Fibroblast of lung (primary cell): ENCODE data around the gene ODAM. TPM values are rescaled to one million over a fixed set of nuclear protein-coding genes. Genes with fewer than 3 reads are reported as not detected.

Experiments used
- DNase-seq, 2 donors: peaks; one replicate each; pipeline versions ENCODE4 v3.0.0 to v3.0.0-alpha.2; 2010; ENCODE audit warnings: low read depth in 2 of 2
- H2AFZ ChIP-seq: 2 replicates; pipeline ENCODE4 v1.5.1; 2012; ENCODE audit warnings: low read length, control low read depth, inconsistent platforms
- H3K27ac ChIP-seq: 2 replicates; pipeline ENCODE4 v1.5.1; 2011; ENCODE audit warnings: low read length, control low read depth; ENCODE audit not compliant: insufficient read depth
- H3K27me3 ChIP-seq: 2 replicates; pipeline ENCODE4 v1.5.1; 2011; ENCODE audit warnings: mild to moderate bottlenecking, low read length; ENCODE audit not compliant: control insufficient read depth, insufficient read depth
- H3K36me3 ChIP-seq: 2 replicates; pipeline ENCODE4 v1.5.1; 2011; ENCODE audit warnings: low read length; ENCODE audit not compliant: control insufficient read depth, insufficient read depth
- H3K4me1 ChIP-seq: 2 replicates; pipeline ENCODE4 v1.5.1; 2011; ENCODE audit warnings: low read length; ENCODE audit not compliant: control insufficient read depth, insufficient read depth; ENCODE audit errors: extremely low read depth
- H3K4me2 ChIP-seq: 2 replicates; pipeline ENCODE4 v1.5.1; 2011; ENCODE audit warnings: low read length, control low read depth; ENCODE audit not compliant: insufficient read depth; ENCODE audit errors: extremely low read depth
- H3K4me3 ChIP-seq, 4 experiments: fragments of 200-600 bp in 1 of 4; sonication (generic) in 1 of 4; replicated peaks in 1 of 4; 2 replicates each; pipeline ENCODE4 v1.5.1; 2011 to 2016; ENCODE audit warnings: low read length in 4 of 4, low read depth in 3 of 4, mild to moderate bottlenecking in 3 of 4, control low read depth in 2 of 4, inconsistent platforms in 1 of 4, mixed read lengths in 1 of 4; ENCODE audit not compliant: insufficient read depth in 1 of 4; ENCODE audit errors: control extremely low read depth in 1 of 4
- H3K79me2 ChIP-seq: 2 replicates; pipeline ENCODE4 v1.5.1; 2012; ENCODE audit warnings: mild to moderate bottlenecking, low read length, inconsistent platforms; ENCODE audit not compliant: control insufficient read depth, insufficient read depth
- H3K9ac ChIP-seq: 2 replicates; pipeline ENCODE4 v1.5.1; 2011; ENCODE audit warnings: mild to moderate bottlenecking, low read length, control low read depth; ENCODE audit not compliant: insufficient read depth
- H3K9me3 ChIP-seq: 2 replicates; pipeline ENCODE4 v1.5.1; 2012; ENCODE audit warnings: low read depth, low read length; ENCODE audit not compliant: control insufficient read depth, insufficient read depth
- H4K20me1 ChIP-seq: 2 replicates; pipeline ENCODE4 v1.5.1; 2011; ENCODE audit warnings: low read length; ENCODE audit not compliant: control insufficient read depth, insufficient read depth; ENCODE audit errors: extremely low read depth
- CTCF ChIP-seq, 2 donors: IDR thresholded peaks in 1 of 2; conservative IDR thresholded peaks in 1 of 2; 1 replicate in 1 of 2; 2 replicates in 1 of 2; pipeline ENCODE4 v1.5.1; 2011 to 2012; ENCODE audit warnings: low read length in 2 of 2, control low read depth in 1 of 2, inconsistent platforms in 1 of 2, low read depth in 1 of 2, mild to moderate bottlenecking in 1 of 2
- EZH2 ChIP-seq: IDR thresholded peaks from 2 replicates; pipeline ENCODE4 v1.5.1; 2012; ENCODE audit warnings: low read length, control low read depth, mild to moderate bottlenecking; ENCODE audit errors: missing control alignments
- polyA plus RNA-seq, 2 donors: library from polyadenylated mRNA; depleted of rRNA in 1 of 2; stranded (reverse) in 1 of 2; unstranded in 1 of 2; fragments of >200 nt; gene quantifications; 2 replicates each; pipeline ENCODE4 v1.2.1, GENCODE V29; 2011 to 2012; ENCODE audit warnings: missing spikeins in 1 of 2
- total RNA-seq: library from RNA; depleted of rRNA; stranded (reverse); fragments of >200 nt; gene quantifications from 2 replicates; pipeline ENCODE4 v1.2.1, GENCODE V29; 2014

Gene ODAM
- total and polyA plus RNA-seq, 2 donors (not counting 1 experiment from before 2014, with no cell fraction given), result not detected

- Histone ChIP-seq H3K4me3 (no peak overlapping the region), H3K36me3 (no peaks in the 10 kb centered on the region), H3K9ac (no peak overlapping the region), H3K4me1 (no peaks in the 10 kb centered on the region), H4K20me1 (no peaks in the 10 kb centered on the region), H3K4me2 (no peak overlapping the region), H3K27ac (no peak overlapping the region), H3K9me3 (no peaks in the 10 kb centered on the region), H2AFZ (no peak overlapping the region), H3K27me3 (no peaks in the 10 kb centered on the region), H3K79me2 (no peaks in the 10 kb centered on the region)
- no peak for DNase-seq
- TF ChIP-seq CTCF (conservative IDR thresholded peaks at IDR 0.05 in 1 of 2, IDR thresholded peaks at IDR 0.05 in 1 of 2; ENCODE audit: low read depth in 1 of 2, low read length in 2 of 2), result no peak
- no peak for TF ChIP-seq EZH2
Measured at GRCh38 chr4:70251250-70251944, 55.9 kb downstream of the ODAM start.

- Histone ChIP-seq H3K4me2 (no peak overlapping the region), H3K4me1 (no peaks in the 10 kb centered on the region), H3K4me3 (no peak overlapping the region), H3K27ac (no peak overlapping the region), H4K20me1 (no peaks in the 10 kb centered on the region), H3K79me2 (no peaks in the 10 kb centered on the region), H3K27me3 (no peaks in the 10 kb centered on the region), H3K9me3 (no peaks in the 10 kb centered on the region), H3K36me3 (no peaks in the 10 kb centered on the region), H3K9ac (no peak overlapping the region), H2AFZ (no peak overlapping the region)
- TF ChIP-seq EZH2 (no peak), CTCF (conservative IDR thresholded peaks at IDR 0.05 in 1 of 2, IDR thresholded peaks at IDR 0.05 in 1 of 2; ENCODE audit: low read depth in 1 of 2, low read length in 2 of 2) (no peak)
- DNase-seq, result no peak
Measured at GRCh38 chr4:70251945-70252277, 56.4 kb downstream of the ODAM start.

Other genes starting within 250 kb of the ODAM start
- not detected in 2 replicates for gene CSN2, start 230.0 kb upstream of the ODAM start, total RNA-seq
- gene CSN2, start 230.0 kb upstream of the ODAM start, polyA plus RNA-seq, result not detected in 2 replicates
- not detected in 2 replicates for gene STATH, start 199.8 kb upstream of the ODAM start, total RNA-seq
- gene STATH, start 199.8 kb upstream of the ODAM start, polyA plus RNA-seq, result not detected in 2 replicates
- gene HTN3, start 167.3 kb upstream of the ODAM start, total RNA-seq, result not detected in 2 replicates
- not detected in 2 replicates for gene HTN3, start 167.3 kb upstream of the ODAM start, polyA plus RNA-seq
- not detected in 2 replicates for gene HTN1, start 145.3 kb upstream of the ODAM start, total RNA-seq
- not detected in 2 replicates for gene HTN1, start 145.3 kb upstream of the ODAM start, polyA plus RNA-seq
- not detected in 2 replicates for gene PRR27, start 41.5 kb upstream of the ODAM start, total RNA-seq
- not detected in 2 replicates for gene PRR27, start 41.5 kb upstream of the ODAM start, polyA plus RNA-seq
- not detected in 2 replicates for gene FDCSP, start 30.4 kb downstream of the ODAM start, total RNA-seq
- not detected in 2 replicates for gene FDCSP, start 30.4 kb downstream of the ODAM start, polyA plus RNA-seq
- not detected in 2 replicates for gene CSN3, start 46.9 kb downstream of the ODAM start, total RNA-seq
- gene CSN3, start 46.9 kb downstream of the ODAM start, polyA plus RNA-seq, result not detected in 2 replicates
- gene CABS1, start 139.3 kb downstream of the ODAM start, total RNA-seq, result not detected in 2 replicates
- gene CABS1, start 139.3 kb downstream of the ODAM start, polyA plus RNA-seq, result not detected in 2 replicates
- not detected in 2 replicates for gene SMR3A, start 165.0 kb downstream of the ODAM start, total RNA-seq
- gene SMR3A, start 165.0 kb downstream of the ODAM start, polyA plus RNA-seq, result not detected in 2 replicates
- gene SMR3B, start 187.4 kb downstream of the ODAM start, total RNA-seq, result not detected in 2 replicates
- gene SMR3B, start 187.4 kb downstream of the ODAM start, polyA plus RNA-seq, result not detected in 2 replicates
- not detected in 2 replicates for gene OPRPN, start 202.2 kb downstream of the ODAM start, total RNA-seq
- gene OPRPN, start 202.2 kb downstream of the ODAM start, polyA plus RNA-seq, result not detected in 2 replicates